ENCODE data around the gene RNU4-1.

The RNU4-1 gene

DNA sequence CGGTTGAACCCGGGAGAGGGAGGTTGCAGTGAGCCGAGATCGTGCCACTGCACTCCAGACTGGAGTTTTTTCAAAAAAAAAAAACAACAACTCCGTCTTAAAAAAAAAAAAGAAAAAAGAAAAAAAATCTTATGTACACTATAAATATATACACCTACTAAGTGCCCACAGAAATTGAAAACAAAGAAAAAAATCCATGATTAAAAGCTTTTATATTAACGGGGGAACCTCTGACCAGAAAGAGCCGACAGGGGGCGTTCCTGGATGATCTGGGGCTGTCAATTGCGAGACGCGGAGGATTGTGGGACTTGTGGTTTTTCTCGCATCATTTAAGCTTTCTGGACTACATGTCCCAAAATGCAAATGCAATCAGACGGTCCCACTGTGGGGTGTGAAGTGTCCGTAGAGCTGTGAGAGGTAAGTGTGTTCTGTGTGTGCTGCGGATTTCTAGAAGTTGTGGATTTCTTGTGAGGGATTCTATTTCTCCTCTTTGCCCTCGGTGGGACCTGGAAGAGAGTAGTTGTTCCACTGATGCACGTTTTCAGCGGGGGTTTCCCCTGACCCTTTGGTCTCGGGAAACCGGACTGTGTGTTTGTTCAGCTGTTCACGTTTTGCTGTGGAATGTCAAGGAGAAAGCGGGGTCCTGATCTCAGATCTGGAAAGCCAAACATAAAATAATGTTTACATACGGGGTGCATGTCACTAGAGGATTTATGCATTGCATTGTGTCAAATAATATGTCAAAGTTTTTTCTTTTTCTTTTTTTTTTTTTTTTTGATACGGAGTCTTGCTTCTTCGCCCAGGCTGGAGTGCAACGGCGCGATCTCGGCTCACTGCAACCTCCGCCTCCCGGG lies 9.2 kb upstream of the RNU4-1 start, which contains the start of gene SIRT4 (continued):
- TF ChIP-seq, protein P1, sequence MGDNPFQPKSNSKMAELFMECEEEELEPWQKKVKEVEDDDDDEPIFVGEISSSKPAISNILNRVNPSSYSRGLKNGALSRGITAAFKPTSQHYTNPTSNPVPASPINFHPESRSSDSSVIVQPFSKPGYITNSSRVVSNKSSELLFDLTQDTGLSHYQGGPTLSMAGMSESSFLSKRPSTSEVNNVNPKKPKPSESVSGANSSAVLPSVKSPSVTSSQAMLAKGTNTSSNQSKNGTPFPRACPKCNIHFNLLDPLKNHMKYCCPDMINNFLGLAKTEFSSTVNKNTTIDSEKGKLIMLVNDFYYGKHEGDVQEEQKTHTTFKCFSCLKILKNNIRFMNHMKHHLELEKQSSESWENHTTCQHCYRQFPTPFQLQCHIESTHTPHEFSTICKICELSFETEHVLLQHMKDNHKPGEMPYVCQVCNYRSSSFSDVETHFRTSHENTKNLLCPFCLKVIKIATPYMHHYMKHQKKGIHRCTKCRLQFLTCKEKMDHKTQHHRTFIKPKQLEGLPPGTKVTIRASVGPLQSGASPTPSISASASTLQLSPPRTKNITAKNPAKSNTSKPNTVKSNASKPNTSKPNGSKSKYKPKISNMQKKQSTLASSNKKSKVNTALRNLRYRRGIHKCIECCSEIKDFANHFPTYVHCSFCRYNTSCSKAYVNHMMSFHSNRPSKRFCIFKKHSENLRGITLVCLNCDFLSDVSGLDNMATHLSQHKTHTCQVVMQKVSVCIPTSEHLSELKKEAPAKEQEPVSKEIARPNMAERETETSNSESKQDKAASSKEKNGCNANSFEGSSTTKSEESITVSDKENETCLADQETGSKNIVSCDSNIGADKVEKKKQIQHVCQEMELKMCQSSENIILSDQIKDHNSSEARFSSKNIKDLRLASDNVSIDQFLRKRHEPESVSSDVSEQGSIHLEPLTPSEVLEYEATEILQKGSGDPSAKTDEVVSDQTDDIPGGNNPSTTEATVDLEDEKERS (tag by site-specific recombination; IDR thresholded peaks at IDR 0.05) = no peak
- TF ChIP-seq ZNF529 (tag by site-specific recombination; IDR thresholded peaks at IDR 0.05; ENCODE audit: insufficient replicate concordance) (no peak), ZNF214 (tag by site-specific recombination; IDR thresholded peaks at IDR 0.05; ENCODE audit: borderline replicate concordance) (no peak), YY1 (tag by site-specific recombination; IDR thresholded peaks at IDR 0.05) (no peak), ZNF837 (tag by site-specific recombination; IDR thresholded peaks at IDR 0.05) (no peak), ELK4 (IDR thresholded peaks at IDR 0.05; ENCODE audit: borderline replicate concordance, low read depth, low read length) (no peak), ZNF624 (tag by site-specific recombination; IDR thresholded peaks at IDR 0.05) (no peak), SETDB1 (IDR thresholded peaks at IDR 0.05; ENCODE audit: insufficient read length, low read length) (no peak), ZNF274 (IDR thresholded peaks at IDR 0.05; ENCODE audit: low read length) (no peak), ZNF274 (tag by site-specific recombination; IDR thresholded peaks at IDR 0.05; ENCODE audit: borderline replicate concordance) (no peak), ZNF292 (tag by site-specific recombination; IDR thresholded peaks at IDR 0.05; ENCODE audit: borderline replicate concordance, low read depth) (no peak), ZNF157 (tag by site-specific recombination; IDR thresholded peaks at IDR 0.05) (no peak), ZNF785 (tag by site-specific recombination; IDR thresholded peaks at IDR 0.05) (no peak), ZBTB8A (tag by site-specific recombination; IDR thresholded peaks at IDR 0.05) (peak; percentile 45; the same call in 1 of the 2 replicates), SALL2 (tag by site-specific recombination; IDR thresholded peaks at IDR 0.05; ENCODE audit: borderline replicate concordance) (no peak), ZBTB26 (tag by site-specific recombination; optimal IDR thresholded peaks at IDR 0.05) (peak; percentile 29), PRDM4 (tag by site-specific recombination; IDR thresholded peaks at IDR 0.05) (peak; percentile 40; the same call in 1 of the 2 replicates), ZNF26 (tag by site-specific recombination; IDR thresholded peaks at IDR 0.05) (no peak), ZNF211 (tag by site-specific recombination; IDR thresholded peaks at IDR 0.05; ENCODE audit: low read depth) (no peak), ZNF223 (tag by site-specific recombination; IDR thresholded peaks at IDR 0.05) (no peak), OSR2 (tag by site-specific recombination; IDR thresholded peaks at IDR 0.05) (no peak), HOXD13 (CRISPR knock-in tag; IDR thresholded peaks at IDR 0.05; ENCODE audit: borderline replicate concordance) (no peak), ZNF121 (tag by site-specific recombination; IDR thresholded peaks at IDR 0.05) (peak; percentile 30; the same call in 1 of the 2 replicates), ZNF580 (tag by site-specific recombination; IDR thresholded peaks at IDR 0.05) (peak; percentile 76; the same call in 1 of the 2 replicates)
- TF ChIP-seq, protein P2, sequence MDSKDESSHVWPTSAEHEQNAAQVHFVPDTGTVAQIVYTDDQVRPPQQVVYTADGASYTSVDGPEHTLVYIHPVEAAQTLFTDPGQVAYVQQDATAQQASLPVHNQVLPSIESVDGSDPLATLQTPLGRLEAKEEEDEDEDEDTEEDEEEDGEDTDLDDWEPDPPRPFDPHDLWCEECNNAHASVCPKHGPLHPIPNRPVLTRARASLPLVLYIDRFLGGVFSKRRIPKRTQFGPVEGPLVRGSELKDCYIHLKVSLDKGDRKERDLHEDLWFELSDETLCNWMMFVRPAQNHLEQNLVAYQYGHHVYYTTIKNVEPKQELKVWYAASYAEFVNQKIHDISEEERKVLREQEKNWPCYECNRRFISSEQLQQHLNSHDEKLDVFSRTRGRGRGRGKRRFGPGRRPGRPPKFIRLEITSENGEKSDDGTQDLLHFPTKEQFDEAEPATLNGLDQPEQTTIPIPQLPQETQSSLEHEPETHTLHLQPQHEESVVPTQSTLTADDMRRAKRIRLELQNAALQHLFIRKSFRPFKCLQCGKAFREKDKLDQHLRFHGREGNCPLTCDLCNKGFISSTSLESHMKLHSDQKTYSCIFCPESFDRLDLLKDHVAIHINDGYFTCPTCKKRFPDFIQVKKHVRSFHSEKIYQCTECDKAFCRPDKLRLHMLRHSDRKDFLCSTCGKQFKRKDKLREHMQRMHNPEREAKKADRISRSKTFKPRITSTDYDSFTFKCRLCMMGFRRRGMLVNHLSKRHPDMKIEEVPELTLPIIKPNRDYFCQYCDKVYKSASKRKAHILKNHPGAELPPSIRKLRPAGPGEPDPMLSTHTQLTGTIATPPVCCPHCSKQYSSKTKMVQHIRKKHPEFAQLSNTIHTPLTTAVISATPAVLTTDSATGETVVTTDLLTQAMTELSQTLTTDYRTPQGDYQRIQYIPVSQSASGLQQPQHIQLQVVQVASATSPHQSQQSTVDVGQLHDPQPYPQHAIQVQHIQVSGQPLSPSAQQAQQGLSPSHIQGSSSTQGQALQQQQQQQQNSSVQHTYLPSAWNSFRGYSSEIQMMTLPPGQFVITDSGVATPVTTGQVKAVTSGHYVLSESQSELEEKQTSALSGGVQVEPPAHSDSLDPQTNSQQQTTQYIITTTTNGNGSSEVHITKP (tag by site-specific recombination; IDR thresholded peaks at IDR 0.05) = peak; percentile 100
